ENCODE measurements around the gene EIF5.
A peak's percentile ranks its signal among the peaks of the same experiment; 100 is the strongest.
"Not testable (repeated sequence)": the region's sequence is repeated elsewhere in the genome, so short reads cannot be mapped to it uniquely, and the experiment has no call there.

The EIF5 gene

GRCh38 chr14:103354141-103354540, 20.1 kb downstream of the EIF5 start:
- no peak for TF ChIP-seq GATA1 (IDR thresholded peaks at IDR 0.05; ENCODE audit: low read depth, low read length)
- no peak for TF ChIP-seq POLR2A (IDR thresholded peaks at IDR 0.05; ENCODE audit: low read length)
- DNase-seq, result no peak

DNA sequence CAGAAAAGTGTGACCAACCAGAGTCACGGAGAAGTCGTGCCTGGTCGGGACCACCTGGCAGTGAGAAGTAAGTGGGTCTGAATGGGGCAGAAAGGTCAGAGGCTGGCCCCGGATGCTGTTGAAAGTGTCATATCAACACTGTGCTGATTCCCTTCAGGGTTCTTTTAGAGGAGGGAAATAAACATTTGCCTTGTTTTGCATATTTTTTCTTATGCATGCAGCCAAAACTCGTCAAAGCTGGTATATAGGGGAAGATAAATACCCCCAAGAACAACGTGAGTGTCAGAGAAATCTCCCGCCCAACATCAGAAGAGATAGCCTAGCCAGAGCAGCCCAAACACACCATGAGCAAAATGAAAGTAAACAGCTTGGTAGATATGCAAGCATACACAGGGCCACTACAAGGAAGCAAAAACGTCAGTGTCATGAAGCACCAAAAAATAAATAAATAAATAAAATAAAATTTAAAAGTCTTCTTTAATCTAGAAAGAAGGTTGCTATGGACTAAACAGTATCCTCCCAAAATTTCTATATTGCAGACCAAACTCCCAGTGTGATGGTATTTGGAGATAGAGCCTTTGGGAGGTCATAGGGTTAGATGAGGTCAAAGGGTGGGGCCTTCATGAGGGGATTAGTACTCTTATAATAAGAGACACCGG, 22.1 kb downstream of the EIF5 start:
- peak; percentile 81 for DNase-seq
- TF ChIP-seq GATA1 (IDR thresholded peaks at IDR 0.05; ENCODE audit: low read depth, low read length) (no peak), POLR2A (IDR thresholded peaks at IDR 0.05; ENCODE audit: low read length) (no peak)

GRCh38 chr14:103357552-103357951, 23.5 kb downstream of the EIF5 start:
- not testable (repeated sequence) for DNase-seq

DNA sequence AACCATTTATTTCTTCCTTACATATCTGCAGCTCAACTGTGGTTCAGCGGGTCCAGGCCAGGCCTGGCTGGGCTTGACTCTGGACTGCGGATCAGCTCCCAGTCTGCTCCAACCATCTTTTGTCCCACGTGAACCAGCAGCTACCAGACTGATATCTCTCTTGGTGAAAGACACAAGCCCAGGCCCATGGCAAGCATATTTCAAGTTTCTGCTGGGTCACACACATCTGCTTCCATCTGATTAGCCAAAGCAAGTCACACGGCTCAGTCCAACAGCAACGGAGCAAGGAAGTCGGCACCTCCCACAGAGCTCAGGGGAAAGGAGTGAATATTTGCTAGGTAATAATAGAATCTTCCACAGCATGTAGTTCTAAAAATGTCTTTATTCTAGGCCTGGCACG, 26.5 kb downstream of the EIF5 start:
- DNase-seq, result peak; percentile 87 to 92

GRCh38 chr14:103361867-103362266, 27.8 kb downstream of the EIF5 start:
- TF ChIP-seq GATA1 (IDR thresholded peaks at IDR 0.05; ENCODE audit: low read depth, low read length) (no peak), POLR2A (IDR thresholded peaks at IDR 0.05; ENCODE audit: low read length) (no peak)

More for the DNA sequence above, 26.5 kb downstream of the EIF5 start:
- TF ChIP-seq POLR2A (IDR thresholded peaks at IDR 0.05; ENCODE audit: low read length), result peak; percentile 56
- TF ChIP-seq GATA1 (IDR thresholded peaks at IDR 0.05; ENCODE audit: low read depth, low read length), result no peak

DNA sequence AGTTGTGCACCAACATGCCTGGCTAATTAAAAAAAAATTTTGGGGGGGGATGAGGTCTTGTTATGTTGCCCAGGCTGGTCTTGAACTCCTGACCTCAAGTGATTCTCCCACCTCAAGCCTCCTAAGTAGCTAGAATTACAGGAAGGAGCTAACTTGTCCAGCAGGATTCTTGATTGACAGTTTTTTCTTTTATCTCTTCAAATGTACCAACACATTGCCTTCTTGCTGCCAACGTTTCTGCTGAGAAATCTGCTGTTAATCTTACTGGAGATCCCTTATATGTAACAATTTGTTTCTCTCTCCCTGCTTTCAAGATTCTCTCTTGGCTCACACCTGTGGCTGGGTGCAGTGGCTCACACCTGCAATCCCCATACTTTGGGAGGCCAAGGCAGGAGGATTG, 28.7 kb downstream of the EIF5 start:
- TF ChIP-seq GATA1 (IDR thresholded peaks at IDR 0.05; ENCODE audit: low read depth, low read length) (no peak), POLR2A (IDR thresholded peaks at IDR 0.05; ENCODE audit: low read length) (no peak)
- DNase-seq, result peak; percentile 58 to 59

More at GRCh38 chr14:103361867-103362266, 27.8 kb downstream of the EIF5 start:
- DNase-seq, result peak in 1 of 2 experiments; percentile 49

DNA sequence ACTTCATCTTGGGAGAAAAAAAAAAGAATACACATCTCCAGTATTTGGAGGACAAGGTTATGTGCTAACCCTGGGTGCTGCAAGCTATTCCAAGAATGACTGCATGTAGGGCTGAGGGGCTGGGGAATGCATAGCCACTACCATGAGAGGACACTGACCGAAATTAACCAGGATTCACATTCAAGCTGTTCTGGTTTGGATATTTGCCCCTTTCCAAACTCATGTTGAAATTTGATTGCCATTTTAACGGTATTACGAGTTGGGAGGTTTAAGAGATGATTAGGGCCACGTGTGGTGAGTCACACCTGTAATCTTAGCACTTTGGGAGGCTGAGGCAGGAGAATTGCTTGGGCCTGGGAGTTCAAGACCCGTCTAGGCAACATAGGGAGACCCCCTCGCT, 32.7 kb downstream of the EIF5 start:
- DNase-seq, result no peak
- no peak for TF ChIP-seq POLR2A (IDR thresholded peaks at IDR 0.05; ENCODE audit: low read length)
- no peak for TF ChIP-seq GATA1 (IDR thresholded peaks at IDR 0.05; ENCODE audit: low read depth, low read length)

- no peak for DNase-seq
- TF ChIP-seq GATA1 (IDR thresholded peaks at IDR 0.05; ENCODE audit: low read depth, low read length) (no peak), POLR2A (IDR thresholded peaks at IDR 0.05; ENCODE audit: low read length) (no peak)
Measured at GRCh38 chr14:103367995-103368394, 34.0 kb downstream of the EIF5 start.

- DNase-seq, result no peak
- no peak for TF ChIP-seq GATA1 (IDR thresholded peaks at IDR 0.05; ENCODE audit: low read depth, low read length)
- TF ChIP-seq POLR2A (IDR thresholded peaks at IDR 0.05; ENCODE audit: low read length), result no peak
Measured at GRCh38 chr14:103370087-103370486, 36.0 kb downstream of the EIF5 start.

DNA sequence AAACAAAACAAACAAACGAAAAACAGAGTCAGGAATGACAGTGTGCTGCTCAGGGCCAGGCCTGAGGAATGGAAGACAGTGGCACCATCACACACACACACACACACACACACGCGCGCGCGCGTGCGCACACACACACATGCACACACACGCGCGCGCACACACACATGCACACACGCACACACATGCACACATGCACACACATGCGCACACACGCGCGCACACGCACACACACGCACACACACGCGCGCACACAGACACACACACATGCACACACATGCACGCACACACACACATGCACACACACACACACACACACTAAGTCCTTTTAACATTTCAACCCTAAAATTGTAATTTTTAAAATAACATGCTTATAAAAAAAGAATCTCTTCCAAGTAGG, 38.0 kb downstream of the EIF5 start:
- no peak for DNase-seq
- TF ChIP-seq GATA1 (IDR thresholded peaks at IDR 0.05; ENCODE audit: low read depth, low read length), result no peak
- TF ChIP-seq POLR2A (IDR thresholded peaks at IDR 0.05; ENCODE audit: low read length), result no peak

GRCh38 chr14:103372552-103373304, 38.7 kb downstream of the EIF5 start:
- peak; percentile 58 to 78 for DNase-seq
- no peak for TF ChIP-seq GATA1 (IDR thresholded peaks at IDR 0.05; ENCODE audit: low read depth, low read length)

DNA sequence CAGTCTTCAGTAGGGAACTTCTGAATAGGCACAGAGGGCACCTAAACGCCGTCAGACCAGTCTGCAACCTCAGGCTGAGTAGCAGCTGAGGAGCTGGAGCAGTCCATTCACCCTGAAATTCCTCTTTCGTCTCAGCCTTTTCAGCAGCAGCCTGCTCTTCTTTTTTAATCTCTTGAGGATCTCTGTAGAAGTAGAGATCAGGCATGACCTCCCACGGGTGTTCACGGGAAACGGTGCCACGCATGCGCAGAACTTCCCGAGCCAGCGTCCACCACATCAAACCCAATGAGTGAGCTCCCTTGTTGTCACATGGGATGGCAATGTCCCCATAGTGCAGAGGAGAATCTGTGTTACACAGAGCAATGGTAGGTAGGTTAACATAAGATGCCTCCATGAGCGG, 40.1 kb downstream of the EIF5 start:
- TF ChIP-seq POLR2A (IDR thresholded peaks at IDR 0.05; ENCODE audit: low read length) (no peak), GATA1 (IDR thresholded peaks at IDR 0.05; ENCODE audit: low read depth, low read length) (no peak)

DNA sequence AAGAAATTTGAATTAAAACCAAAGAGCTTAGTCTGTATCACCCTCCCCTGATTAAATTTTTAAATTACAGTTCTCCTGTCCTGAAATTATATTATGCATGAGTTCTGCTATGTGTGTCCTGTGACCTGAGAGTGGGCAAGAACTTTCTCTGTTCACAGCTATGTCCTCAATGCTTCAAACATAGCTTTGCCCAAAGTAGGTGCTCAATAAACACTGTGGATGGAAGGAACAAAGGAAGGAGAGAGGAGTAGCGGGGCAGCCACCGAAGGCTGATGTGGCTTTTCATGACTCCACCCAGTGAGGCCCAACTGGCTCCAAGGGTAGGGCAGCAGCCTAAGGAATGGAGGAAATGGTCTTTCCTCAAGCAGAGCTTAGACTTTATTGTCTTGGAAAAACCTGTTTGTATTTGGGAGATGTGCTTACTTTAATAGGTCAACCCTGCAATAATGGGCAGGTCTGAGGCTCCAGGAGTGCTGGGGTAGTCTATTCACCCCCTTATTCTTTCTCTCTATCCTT, 43.5 kb downstream of the EIF5 start:
- no peak for DNase-seq
- no peak for TF ChIP-seq POLR2A (IDR thresholded peaks at IDR 0.05; ENCODE audit: low read length)
- TF ChIP-seq GATA1 (IDR thresholded peaks at IDR 0.05; ENCODE audit: low read depth, low read length), result no peak

More for the DNA sequence above, 40.1 kb downstream of the EIF5 start:
- DNase-seq, result no peak

DNA sequence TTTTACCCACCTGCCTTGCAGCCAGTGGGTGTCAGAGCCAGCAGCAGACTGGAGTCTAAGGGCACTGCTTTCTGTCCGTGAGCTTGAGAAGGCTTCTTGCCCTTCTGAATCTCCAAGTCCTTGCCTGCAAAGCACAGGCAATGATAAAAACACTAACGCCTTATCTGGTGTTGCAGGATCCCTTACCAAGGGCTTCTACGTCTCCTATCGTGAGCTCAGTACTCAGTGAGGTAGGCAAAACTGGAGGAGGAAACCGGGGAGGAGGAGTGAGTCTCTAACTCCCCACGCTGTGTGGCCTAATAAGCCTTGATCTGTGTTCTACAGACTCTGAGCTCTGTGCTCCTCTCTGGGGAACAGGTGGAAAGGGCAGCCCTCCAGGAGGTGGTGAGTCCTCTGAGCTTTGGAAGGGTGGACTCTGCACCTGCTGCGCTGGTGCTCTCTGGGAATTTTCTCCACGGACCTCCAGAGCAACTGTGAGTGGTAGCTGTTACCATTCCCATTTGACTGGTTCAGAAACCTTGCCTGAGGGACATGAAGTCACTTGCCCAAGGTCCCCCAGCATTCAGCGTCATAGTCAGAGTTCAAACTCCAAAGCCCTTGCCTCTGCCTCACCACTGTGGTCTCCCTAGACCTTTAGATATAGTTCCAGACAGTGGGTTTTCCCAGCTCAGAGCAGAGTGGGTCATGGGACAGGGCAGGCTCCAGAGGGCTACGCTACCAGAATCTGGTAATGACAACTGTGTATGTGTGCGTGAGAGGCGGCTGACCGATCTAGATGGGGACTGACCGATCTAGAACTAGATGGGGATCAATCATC, 44.2 kb downstream of the EIF5 start:
- peak; percentile 96 to 99 for DNase-seq
- TF ChIP-seq POLR2A (IDR thresholded peaks at IDR 0.05; ENCODE audit: low read length) (peak; percentile 97), GATA1 (IDR thresholded peaks at IDR 0.05; ENCODE audit: low read depth, low read length) (peak; percentile 75)
